WTC11 (cell line): Measurements from ENCODE around the gene LAMP1.

Experiments used
- ATF3 ChIP-seq: sonication (generic); formaldehyde crosslinking; conservative IDR thresholded peaks from 2 replicates; pipeline ENCODE4 v1.8.1; 2022; ENCODE audit warnings: mild to moderate bottlenecking, missing genetic modification reagents
- ATF6 ChIP-seq: sonication (generic); formaldehyde crosslinking; IDR thresholded peaks from 2 replicates; pipeline ENCODE4 v1.8.1; 2023; ENCODE audit warnings: mild to moderate bottlenecking, missing genetic modification reagents
- CTCF ChIP-seq: fragments of 200-600 bp; IDR thresholded peaks from 2 replicates; pipeline ENCODE4 v1.8.0; 2022; ENCODE audit warnings: antibody characterized with exemption
- ELF4 ChIP-seq: sonication (generic); formaldehyde crosslinking; IDR thresholded peaks from 2 replicates; pipeline ENCODE4 v1.8.1; 2022; ENCODE audit warnings: low read depth, mild to moderate bottlenecking, moderate library complexity, missing genetic modification reagents
- IRF1 ChIP-seq: sonication (generic); formaldehyde crosslinking; IDR thresholded peaks from 2 replicates; pipeline ENCODE4 v1.8.0; 2023; ENCODE audit warnings: missing genetic modification reagents
- KAT7 ChIP-seq: sonication (generic); formaldehyde crosslinking; IDR thresholded peaks from 2 replicates; pipeline ENCODE4 v1.8.1; 2023; ENCODE audit warnings: missing genetic modification reagents, mild to moderate bottlenecking, borderline replicate concordance
- MAX ChIP-seq: sonication (generic); formaldehyde crosslinking; IDR thresholded peaks from 2 replicates; pipeline ENCODE4 v1.8.0; 2022; ENCODE audit warnings: mild to moderate bottlenecking, missing genetic modification reagents
- TEAD1 ChIP-seq: sonication (generic); formaldehyde crosslinking; IDR thresholded peaks from 2 replicates; pipeline ENCODE4 v1.8.0; 2022; ENCODE audit warnings: mild to moderate bottlenecking, missing genetic modification reagents
- TP53 ChIP-seq: sonication (generic); formaldehyde crosslinking; IDR thresholded peaks from 2 replicates; pipeline ENCODE4 v1.8.1; 2023; ENCODE audit warnings: mild to moderate bottlenecking, missing genetic modification reagents
- ZNF138 ChIP-seq: sonication (generic); formaldehyde crosslinking; conservative IDR thresholded peaks from 2 replicates; pipeline ENCODE4 v1.8.1; 2022; ENCODE audit warnings: mild to moderate bottlenecking, moderate library complexity, missing genetic modification reagents
- ZNF219 ChIP-seq: sonication (generic); formaldehyde crosslinking; IDR thresholded peaks from 2 replicates; pipeline ENCODE4 v1.8.0; 2023; ENCODE audit warnings: missing genetic modification reagents, mild to moderate bottlenecking, borderline replicate concordance
- ZNF263 ChIP-seq: sonication (generic); formaldehyde crosslinking; IDR thresholded peaks from 2 replicates; pipeline ENCODE4 v1.8.1; 2022; ENCODE audit warnings: low read depth, mild to moderate bottlenecking, moderate library complexity, missing genetic modification reagents

GRCh38 chr13:113342820-113343691, 46.0 kb downstream of the LAMP1 start:
- TF ChIP-seq ATF6 (CRISPR knock-in tag) (no peak), CTCF (no peak), TEAD1 (CRISPR knock-in tag) (no peak), MAX (CRISPR knock-in tag) (no peak), ZNF138 (no peak), ELF4 (CRISPR knock-in tag) (no peak), ZNF263 (no peak), ATF3 (no peak), IRF1 (CRISPR knock-in tag) (no peak), TP53 (CRISPR knock-in tag) (no peak), ZNF219 (CRISPR knock-in tag) (no peak), KAT7 (CRISPR knock-in tag) (no peak)
